Measurements from ENCODE around the gene MUC13. TPM values are rescaled to one million over a fixed set of nuclear protein-coding genes. Genes with fewer than 3 reads are reported as not detected.

MUC13 gene
- total RNA-seq, 1 donor from 2014 or later = not detected

GRCh38 chr3:124924741-124925140 lies 9.8 kb downstream of the MUC13 start:
- no peak overlapping the region for H3K4me3 Mint-ChIP-seq

DNA sequence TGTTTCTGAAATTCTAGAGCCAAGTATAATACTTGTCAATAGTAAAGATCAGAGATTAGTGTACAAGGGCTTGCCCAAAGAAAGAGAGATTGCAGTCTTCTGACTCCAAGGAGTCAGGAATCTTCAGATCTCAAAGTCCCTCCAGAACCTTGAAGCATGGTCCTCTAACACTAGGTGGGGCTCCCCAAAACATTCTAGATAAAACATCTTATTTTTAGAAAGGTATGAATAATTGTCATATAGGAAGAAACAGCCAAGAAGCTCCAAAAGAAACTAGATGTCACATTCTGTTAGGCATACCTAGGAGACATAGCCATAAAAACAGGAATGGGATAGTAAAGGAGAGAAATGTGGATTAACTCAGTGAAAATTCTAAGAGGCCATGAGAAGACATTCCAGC lies 10.7 kb downstream of the MUC13 start:
- H3K27ac Mint-ChIP-seq = no peak overlapping the region
- Histone ChIP-seq H3K9me3 (ENCODE audit: low read depth) (no peaks in the 10 kb centered on the region), H3K4me1 (no peaks in the 10 kb centered on the region), H3K4me3 (no peak overlapping the region), H3K36me3 (no peaks in the 10 kb centered on the region), H3K9ac (no peak overlapping the region), H3K4me2 (no peak overlapping the region), H3F3A (ENCODE audit: low read depth) (no peaks in the 10 kb centered on the region), H4K20me1 (ENCODE audit: low read depth) (no peaks in the 10 kb centered on the region), H2AFZ (replicated peaks) (no peak overlapping the region), H3K79me2 (ENCODE audit: low read depth) (no peaks in the 10 kb centered on the region), H3K27me3 (no peaks in the 10 kb centered on the region), H3K27ac (no peak overlapping the region)
- TF ChIP-seq CTCF (IDR thresholded peaks at IDR 0.05) (no peak), EZH2 (IDR thresholded peaks at IDR 0.05) (no peak), EZH2phosphoT487 (IDR thresholded peaks at IDR 0.05) (no peak)
- DNase-seq (ENCODE audit: low spot score) = no peak
- no peak overlapping the region for H3K4me3 Mint-ChIP-seq
- H3K4me1 Mint-ChIP-seq = peaks cover 6% of the 10 kb centered on the region
- peaks cover 2% of the 10 kb centered on the region for H3K27me3 Mint-ChIP-seq (ENCODE audit: insufficient read depth, low read depth)
- H3K36me3 Mint-ChIP-seq = no peaks in the 10 kb centered on the region
- H3K9me3 Mint-ChIP-seq = no peaks in the 10 kb centered on the region

More at GRCh38 chr3:124924741-124925140, 9.8 kb downstream of the MUC13 start:
- TF ChIP-seq EZH2 (IDR thresholded peaks at IDR 0.05) = no peak
- TF ChIP-seq EZH2phosphoT487 (IDR thresholded peaks at IDR 0.05) = no peak
- TF ChIP-seq CTCF (IDR thresholded peaks at IDR 0.05) = no peak
- no peak overlapping the region for H3K9ac ChIP-seq
- no peaks in the 10 kb centered on the region for H3K4me1 ChIP-seq
- Mint-ChIP-seq H3K27me3 (ENCODE audit: insufficient read depth, low read depth) (peaks cover 2% of the 10 kb centered on the region), H3K36me3 (no peaks in the 10 kb centered on the region), H3K4me1 (peaks cover 3% of the 10 kb centered on the region), H3K27ac (no peak overlapping the region), H3K9me3 (no peaks in the 10 kb centered on the region)
- no peak for DNase-seq (ENCODE audit: low spot score)
- no peaks in the 10 kb centered on the region for H3K27me3 ChIP-seq
- H3K36me3 ChIP-seq = no peaks in the 10 kb centered on the region
- no peaks in the 10 kb centered on the region for H4K20me1 ChIP-seq (ENCODE audit: low read depth)
- H3K4me3 ChIP-seq = no peak overlapping the region
- H3K27ac ChIP-seq = no peak overlapping the region
- no peaks in the 10 kb centered on the region for H3K79me2 ChIP-seq (ENCODE audit: low read depth)
- H3K4me2 ChIP-seq = no peak overlapping the region
- no peaks in the 10 kb centered on the region for H3K9me3 ChIP-seq (ENCODE audit: low read depth)
- H2AFZ ChIP-seq (replicated peaks) = no peak overlapping the region
- no peaks in the 10 kb centered on the region for H3F3A ChIP-seq (ENCODE audit: low read depth)

DNA sequence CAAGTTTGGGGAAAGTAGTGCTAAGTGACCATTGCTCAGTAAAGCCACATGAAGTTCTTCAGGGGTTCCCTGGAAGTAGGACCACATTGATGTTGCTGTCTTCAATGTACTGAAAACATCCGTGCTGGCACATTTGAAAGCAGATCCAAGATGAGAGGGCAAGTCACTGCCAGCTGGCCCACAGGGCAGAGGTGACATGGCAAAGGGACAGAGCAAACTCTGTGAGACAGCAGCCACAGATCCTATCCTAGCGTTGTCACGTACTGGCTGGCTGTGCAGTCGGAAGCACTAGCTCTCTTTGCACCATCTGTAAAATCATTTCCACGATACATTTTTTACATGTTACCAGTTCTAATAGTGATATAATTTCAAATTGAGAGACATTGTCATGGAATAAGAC lies 13.8 kb downstream of the MUC13 start:
- Histone ChIP-seq H3F3A (ENCODE audit: low read depth) (no peaks in the 10 kb centered on the region), H3K9ac (no peak overlapping the region), H3K4me3 (no peak overlapping the region), H3K27ac (no peak overlapping the region), H3K4me1 (no peaks in the 10 kb centered on the region), H3K27me3 (no peaks in the 10 kb centered on the region), H3K4me2 (no peak overlapping the region), H3K79me2 (ENCODE audit: low read depth) (no peaks in the 10 kb centered on the region), H2AFZ (replicated peaks) (no peak overlapping the region), H4K20me1 (ENCODE audit: low read depth) (no peaks in the 10 kb centered on the region), H3K9me3 (ENCODE audit: low read depth) (no peaks in the 10 kb centered on the region), H3K36me3 (no peaks in the 10 kb centered on the region)
- Mint-ChIP-seq H3K36me3 (no peaks in the 10 kb centered on the region), H3K27me3 (ENCODE audit: insufficient read depth, low read depth) (peaks cover 5% of the 10 kb centered on the region), H3K4me1 (peaks cover 6% of the 10 kb centered on the region), H3K9me3 (no peaks in the 10 kb centered on the region), H3K27ac (no peak overlapping the region), H3K4me3 (no peak overlapping the region)
- DNase-seq (ENCODE audit: low spot score) = no peak
- TF ChIP-seq EZH2 (IDR thresholded peaks at IDR 0.05) = no peak
- no peak for TF ChIP-seq EZH2phosphoT487 (IDR thresholded peaks at IDR 0.05)
- no peak for TF ChIP-seq CTCF (IDR thresholded peaks at IDR 0.05)

All from neural progenitor cell (in vitro differentiated cells).